GM12875 (cell line): ENCODE measurements around the gene ARHGAP25.

ENCODE experiments used
- H3K4me3 ChIP-seq: one replicate; pipeline ENCODE4 v1.5.1; 2011; ENCODE audit warnings: low read depth, low read length, control low read depth
- CTCF ChIP-seq: IDR thresholded peaks from 2 replicates; pipeline ENCODE4 v1.5.1; 2011; ENCODE audit warnings: low read depth, mild to moderate bottlenecking, control low read depth, inconsistent platforms, low read length, moderate library complexity, borderline replicate concordance; ENCODE audit not compliant: insufficient read depth

Gene ARHGAP25

GRCh38 chr2:68765739-68766375 lies 31.2 kb downstream of the ARHGAP25 start:
- no peak for TF ChIP-seq CTCF
- H3K4me3 ChIP-seq = no peak overlapping the region

GRCh38 chr2:68766376-68766845 lies 31.8 kb downstream of the ARHGAP25 start:
- H3K4me3 ChIP-seq = no peak overlapping the region
- TF ChIP-seq CTCF = no peak

- H3K4me3 ChIP-seq = no peak overlapping the region
- TF ChIP-seq CTCF = no peak
Observed at GRCh38 chr2:68767031-68767961, 32.7 kb downstream of the ARHGAP25 start.

GRCh38 chr2:68767996-68768395 lies 33.4 kb downstream of the ARHGAP25 start:
- TF ChIP-seq CTCF = no peak
- no peak overlapping the region for H3K4me3 ChIP-seq

GRCh38 chr2:68768461-68768860 lies 33.9 kb downstream of the ARHGAP25 start:
- no peak for TF ChIP-seq CTCF
- no peak overlapping the region for H3K4me3 ChIP-seq

- H3K4me3 ChIP-seq = no peak overlapping the region
- no peak for TF ChIP-seq CTCF
Observed at GRCh38 chr2:68768951-68769350, 34.3 kb downstream of the ARHGAP25 start.
